Measurements from ENCODE around the gene CMTR1.

Gene CMTR1

DNA sequence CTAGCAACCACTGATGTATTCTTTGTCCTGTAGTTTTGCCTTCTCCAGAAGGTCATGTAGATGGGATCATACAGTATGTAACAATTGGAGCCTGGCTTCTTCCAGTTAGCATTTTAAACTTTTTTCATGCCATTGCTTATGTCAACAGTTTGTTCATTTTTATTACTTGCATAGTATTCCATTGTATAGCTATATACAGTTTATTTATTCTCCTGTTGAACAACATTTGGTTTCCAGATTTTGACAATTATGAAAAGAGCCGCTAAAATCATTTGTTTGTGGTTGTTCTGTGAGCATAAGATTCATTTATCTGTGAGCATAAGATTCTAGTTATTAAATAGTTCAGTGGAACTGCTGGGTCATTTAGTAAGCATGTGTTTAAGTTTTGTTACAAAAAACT is 23.5 kb upstream of the CMTR1 start:
- Histone ChIP-seq H3K27ac (ENCODE audit: low read depth, low read length) (no peak overlapping the region), H3K36me3 (ENCODE audit: control insufficient read depth, insufficient read depth, low read length) (no peaks in the 10 kb centered on the region), H3K4me3 (ENCODE audit: low read length) (no peak overlapping the region), H3K4me1 (ENCODE audit: control insufficient read depth, insufficient read depth, low read length) (no peaks in the 10 kb centered on the region), H3K9ac (ENCODE audit: low read length) (no peak overlapping the region), H3K27me3 (ENCODE audit: control insufficient read depth, insufficient read depth, low read length) (no peaks in the 10 kb centered on the region)

DNA sequence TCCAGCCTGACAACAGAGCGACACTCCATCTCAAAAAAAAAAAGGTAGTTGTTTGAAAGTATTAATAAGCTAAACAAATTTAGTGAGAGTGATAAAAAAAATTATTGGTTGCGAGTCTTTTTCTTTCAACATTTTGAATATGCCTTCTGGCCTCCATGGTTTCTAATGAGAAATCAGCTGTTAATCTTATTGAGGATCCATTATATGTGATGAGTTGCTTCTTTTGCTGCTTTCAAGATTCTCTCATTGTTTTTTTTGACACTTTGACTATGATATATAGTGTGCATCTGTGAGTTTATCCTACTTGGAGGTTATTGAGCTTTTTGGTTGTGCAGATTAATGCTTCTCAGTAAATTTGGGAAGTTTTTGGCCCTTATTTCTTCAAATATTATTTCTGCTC is 15.6 kb upstream of the CMTR1 start:
- no peaks in the 10 kb centered on the region for H3K36me3 ChIP-seq (ENCODE audit: control insufficient read depth, insufficient read depth, low read length)
- no peak overlapping the region for H3K9ac ChIP-seq (ENCODE audit: low read length)
- H3K27me3 ChIP-seq (ENCODE audit: control insufficient read depth, insufficient read depth, low read length), result no peaks in the 10 kb centered on the region
- no peak overlapping the region for H3K4me3 ChIP-seq (ENCODE audit: low read length)
- H3K4me1 ChIP-seq (ENCODE audit: control insufficient read depth, insufficient read depth, low read length), result no peaks in the 10 kb centered on the region
- no peak overlapping the region for H3K27ac ChIP-seq (ENCODE audit: low read depth, low read length)

DNA sequence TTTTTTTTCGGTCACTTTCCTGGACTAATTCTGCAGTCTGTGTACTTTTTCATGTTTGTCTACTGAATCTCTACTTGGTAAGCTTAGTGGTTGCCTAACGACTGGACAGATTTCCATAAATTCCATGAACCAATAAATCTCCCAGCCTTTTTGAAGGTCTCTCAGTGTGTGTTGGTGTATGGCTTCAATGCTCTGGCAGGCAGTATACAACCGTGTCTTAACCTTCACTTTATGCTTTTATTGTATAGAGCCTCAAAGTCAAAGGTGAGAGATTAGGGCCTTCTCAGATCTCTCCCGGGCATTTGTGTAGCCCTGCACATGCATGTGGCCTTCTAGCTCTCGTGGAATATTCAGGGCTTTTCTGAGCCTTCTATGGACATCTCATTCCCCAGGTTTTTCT is 14.3 kb upstream of the CMTR1 start:
- H3K36me3 ChIP-seq (ENCODE audit: control insufficient read depth, insufficient read depth, low read length), result no peaks in the 10 kb centered on the region
- H3K4me3 ChIP-seq (ENCODE audit: low read length), result no peak overlapping the region
- H3K27ac ChIP-seq (ENCODE audit: low read depth, low read length), result no peak overlapping the region
- no peaks in the 10 kb centered on the region for H3K4me1 ChIP-seq (ENCODE audit: control insufficient read depth, insufficient read depth, low read length)
- H3K27me3 ChIP-seq (ENCODE audit: control insufficient read depth, insufficient read depth, low read length), result no peaks in the 10 kb centered on the region
- no peak overlapping the region for H3K9ac ChIP-seq (ENCODE audit: low read length)

DNA sequence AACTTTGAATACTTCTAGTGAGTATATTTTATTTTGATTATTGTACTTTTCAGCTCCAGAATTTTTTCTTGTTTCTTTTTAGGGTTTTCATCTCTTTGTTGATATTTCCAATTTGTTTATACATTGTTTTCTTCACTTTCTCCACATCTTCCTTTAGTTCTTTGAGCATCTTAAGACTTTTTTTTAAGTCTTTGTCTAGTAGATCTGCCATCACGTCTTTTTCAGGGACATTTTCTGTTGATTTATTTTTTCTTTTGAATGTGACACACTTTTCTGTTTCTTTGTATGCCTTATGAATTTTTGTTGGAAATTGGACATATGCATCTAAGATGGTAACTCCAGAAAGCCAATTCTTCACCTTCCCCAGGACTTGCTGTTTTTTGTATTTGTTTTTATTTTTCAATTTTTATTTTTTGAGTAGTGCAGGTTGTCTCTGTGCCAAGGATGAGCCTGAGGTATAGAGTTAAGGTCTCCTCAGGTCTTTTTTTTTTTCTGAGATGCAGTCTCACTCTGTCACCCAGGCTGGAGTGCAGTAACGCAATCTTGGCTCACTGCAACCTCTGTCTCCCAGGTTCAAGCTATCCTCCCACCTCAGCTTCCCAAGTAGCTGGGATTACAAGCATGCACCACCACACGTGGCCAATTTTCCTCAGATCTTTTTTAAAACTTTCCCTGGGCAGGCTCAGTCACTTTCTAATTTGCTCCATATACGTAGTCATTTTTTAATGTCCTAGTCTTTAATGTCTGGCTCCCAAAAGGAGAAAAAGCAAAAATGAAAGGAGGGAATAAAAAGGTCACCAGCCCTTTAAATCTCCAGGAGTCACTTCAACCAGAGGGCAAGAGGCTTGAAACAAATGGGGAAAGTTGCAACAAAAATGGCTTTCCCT is 6.7 kb upstream of the CMTR1 start:
- Histone ChIP-seq H3K4me3 (ENCODE audit: low read length) (no peak overlapping the region), H3K4me1 (ENCODE audit: control insufficient read depth, insufficient read depth, low read length) (no peaks in the 10 kb centered on the region), H3K27me3 (ENCODE audit: control insufficient read depth, insufficient read depth, low read length) (no peaks in the 10 kb centered on the region), H3K36me3 (ENCODE audit: control insufficient read depth, insufficient read depth, low read length) (no peaks in the 10 kb centered on the region), H3K27ac (ENCODE audit: low read depth, low read length) (no peak overlapping the region), H3K9ac (ENCODE audit: low read length) (no peak overlapping the region)

DNA sequence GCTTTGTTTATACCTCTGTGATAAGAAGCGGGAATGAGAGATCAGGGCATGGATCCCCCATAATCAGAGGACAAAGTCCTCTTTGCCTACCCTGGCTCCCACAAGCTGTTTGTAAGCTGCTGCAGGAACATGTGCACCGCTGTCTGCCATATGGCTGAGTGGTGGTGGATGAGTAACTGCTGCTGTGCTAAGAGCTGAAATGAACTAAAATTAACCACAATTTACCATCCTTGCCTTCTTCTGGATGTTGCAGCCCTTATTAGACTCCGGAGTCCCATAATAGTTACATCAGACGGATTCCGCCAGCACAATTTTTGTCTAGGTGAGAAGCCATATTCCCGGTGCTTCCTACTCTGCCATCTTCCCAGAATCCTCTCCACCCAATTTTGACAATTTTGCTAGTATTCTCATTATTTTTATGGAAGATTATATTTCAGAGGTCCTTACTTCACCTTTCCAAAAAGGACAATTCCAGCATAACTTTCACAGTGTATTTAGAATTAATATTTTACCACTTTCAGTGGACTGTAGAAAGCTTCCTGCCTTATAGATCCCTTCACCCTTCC is 6.0 kb upstream of the CMTR1 start:
- Histone ChIP-seq H3K36me3 (ENCODE audit: control insufficient read depth, insufficient read depth, low read length) (no peaks in the 10 kb centered on the region), H3K4me1 (ENCODE audit: control insufficient read depth, insufficient read depth, low read length) (no peaks in the 10 kb centered on the region), H3K4me3 (ENCODE audit: low read length) (no peak overlapping the region)

DNA sequence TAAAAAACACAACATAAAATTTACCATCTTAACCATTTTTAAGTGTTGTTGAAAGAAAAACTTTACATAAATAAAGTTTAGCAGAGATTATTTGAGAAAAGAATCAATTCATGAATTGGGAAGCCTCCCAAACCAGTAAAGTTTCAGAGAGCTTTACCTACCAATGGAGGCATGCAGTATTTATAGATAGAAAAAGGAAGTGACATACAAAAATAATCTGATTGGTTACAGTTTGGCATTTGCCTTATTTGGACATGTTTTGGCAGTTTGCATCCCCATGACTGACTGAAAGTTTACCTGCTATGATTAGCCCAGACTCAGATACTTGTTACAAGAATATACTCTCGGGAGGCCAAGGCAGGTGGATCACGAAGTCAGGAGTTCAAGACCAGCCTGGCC is 3.7 kb upstream of the CMTR1 start:
- no peaks in the 10 kb centered on the region for H3K27me3 ChIP-seq (ENCODE audit: control insufficient read depth, insufficient read depth, low read length)
- no peaks in the 10 kb centered on the region for H3K36me3 ChIP-seq (ENCODE audit: control insufficient read depth, insufficient read depth, low read length)
- H3K9ac ChIP-seq (ENCODE audit: low read length), result no peak overlapping the region
- peaks cover 7% of the 10 kb centered on the region for H3K4me1 ChIP-seq (ENCODE audit: control insufficient read depth, insufficient read depth, low read length)
- no peak overlapping the region for H3K27ac ChIP-seq (ENCODE audit: low read depth, low read length)
- H3K4me3 ChIP-seq (ENCODE audit: low read length), result no peak overlapping the region

More for the DNA sequence above, 6.0 kb upstream of the CMTR1 start:
- Histone ChIP-seq H3K9ac (ENCODE audit: low read length) (no peak overlapping the region), H3K27ac (ENCODE audit: low read depth, low read length) (no peak overlapping the region), H3K27me3 (ENCODE audit: control insufficient read depth, insufficient read depth, low read length) (no peaks in the 10 kb centered on the region)

DNA sequence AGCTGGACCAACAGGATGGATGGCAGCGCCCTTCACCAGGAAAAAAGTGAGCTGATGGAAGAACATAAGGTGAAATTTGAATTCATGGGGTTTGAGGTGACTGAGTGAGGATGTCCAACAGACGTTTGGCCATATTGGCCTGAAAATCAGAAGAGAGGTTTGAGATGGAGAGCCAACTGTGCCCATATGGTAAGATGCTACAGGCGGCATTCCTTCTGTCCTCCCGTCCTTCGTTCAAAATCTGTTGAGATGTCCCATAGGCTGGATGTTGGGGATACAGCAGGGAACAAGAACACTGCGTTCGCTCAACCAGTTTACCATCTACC is 468 bp upstream of the CMTR1 start:
- no peaks in the 10 kb centered on the region for H3K27me3 ChIP-seq (ENCODE audit: control insufficient read depth, insufficient read depth, low read length)
- H3K36me3 ChIP-seq (ENCODE audit: control insufficient read depth, insufficient read depth, low read length), result peaks cover 14% of the 10 kb centered on the region
- H3K9ac ChIP-seq (ENCODE audit: low read length), result peak overlapping the region; percentile 85
- H3K27ac ChIP-seq (ENCODE audit: low read depth, low read length), result peak overlapping the region; percentile 87
- H3K4me3 ChIP-seq (ENCODE audit: low read length), result peak overlapping the region; percentile 84
- H3K4me1 ChIP-seq (ENCODE audit: control insufficient read depth, insufficient read depth, low read length), result peaks cover 8% of the 10 kb centered on the region

DNA sequence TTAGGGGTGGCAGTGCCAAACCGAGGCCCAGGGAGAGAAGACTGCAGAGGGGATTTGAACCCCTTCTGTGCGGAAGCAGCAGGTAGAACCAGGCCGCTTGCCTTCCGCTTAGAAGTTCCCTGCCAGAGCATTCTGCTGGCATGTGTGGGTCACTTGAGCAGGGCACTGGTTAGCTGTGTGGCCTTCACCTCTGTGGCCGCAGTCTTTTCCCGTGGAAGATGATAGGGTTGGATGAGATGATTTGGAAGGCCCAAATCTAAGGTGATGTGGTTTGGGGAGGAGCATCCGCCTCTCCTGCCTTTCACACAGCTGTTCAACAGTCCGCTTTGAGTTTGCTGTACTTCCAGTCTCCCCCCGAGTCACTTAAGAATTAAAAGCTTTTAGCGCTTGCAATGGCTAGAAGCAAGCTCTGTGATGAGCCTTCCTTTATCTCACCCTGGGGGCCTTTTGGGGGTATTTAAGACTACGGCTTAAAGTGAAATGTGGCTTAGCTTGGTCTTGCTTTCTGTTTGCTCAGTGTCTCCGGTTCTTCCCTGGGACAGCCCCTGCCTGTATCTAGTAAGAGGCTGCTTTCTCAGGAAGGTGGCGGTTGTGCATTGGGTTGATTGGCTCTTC is 743 bp downstream of the CMTR1 start:
- Histone ChIP-seq H3K36me3 (ENCODE audit: control insufficient read depth, insufficient read depth, low read length) (peaks cover 16% of the 10 kb centered on the region), H3K9ac (ENCODE audit: low read length) (peak overlapping the region; percentile 85), H3K4me1 (ENCODE audit: control insufficient read depth, insufficient read depth, low read length) (peaks cover 8% of the 10 kb centered on the region), H3K4me3 (ENCODE audit: low read length) (peak overlapping the region; percentile 84), H3K27me3 (ENCODE audit: control insufficient read depth, insufficient read depth, low read length) (no peaks in the 10 kb centered on the region), H3K27ac (ENCODE audit: low read depth, low read length) (peak overlapping the region; percentile 87)

DNA sequence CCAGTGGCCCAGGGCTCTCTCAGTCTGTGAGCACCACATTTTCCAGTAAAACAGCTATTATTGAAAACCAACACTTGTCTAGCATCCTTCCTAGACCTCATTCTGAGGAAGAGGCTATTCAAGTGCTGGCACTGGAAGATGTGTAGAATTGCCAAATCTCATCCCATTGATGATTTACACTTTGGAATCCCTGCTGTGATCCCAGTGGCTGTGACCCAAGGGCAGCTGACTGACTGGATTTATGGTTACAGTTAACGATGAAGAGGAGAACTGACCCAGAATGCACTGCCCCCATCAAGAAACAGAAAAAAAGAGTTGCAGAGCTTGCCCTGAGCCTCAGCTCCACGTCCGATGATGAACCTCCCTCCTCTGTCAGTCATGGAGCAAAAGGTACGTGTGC is 2.4 kb downstream of the CMTR1 start:
- Histone ChIP-seq H3K9ac (ENCODE audit: low read length) (no peak overlapping the region), H3K27ac (ENCODE audit: low read depth, low read length) (no peak overlapping the region), H3K27me3 (ENCODE audit: control insufficient read depth, insufficient read depth, low read length) (no peaks in the 10 kb centered on the region), H3K4me1 (ENCODE audit: control insufficient read depth, insufficient read depth, low read length) (peaks cover 8% of the 10 kb centered on the region), H3K4me3 (ENCODE audit: low read length) (no peak overlapping the region), H3K36me3 (ENCODE audit: control insufficient read depth, insufficient read depth, low read length) (peaks cover 16% of the 10 kb centered on the region)

DNA sequence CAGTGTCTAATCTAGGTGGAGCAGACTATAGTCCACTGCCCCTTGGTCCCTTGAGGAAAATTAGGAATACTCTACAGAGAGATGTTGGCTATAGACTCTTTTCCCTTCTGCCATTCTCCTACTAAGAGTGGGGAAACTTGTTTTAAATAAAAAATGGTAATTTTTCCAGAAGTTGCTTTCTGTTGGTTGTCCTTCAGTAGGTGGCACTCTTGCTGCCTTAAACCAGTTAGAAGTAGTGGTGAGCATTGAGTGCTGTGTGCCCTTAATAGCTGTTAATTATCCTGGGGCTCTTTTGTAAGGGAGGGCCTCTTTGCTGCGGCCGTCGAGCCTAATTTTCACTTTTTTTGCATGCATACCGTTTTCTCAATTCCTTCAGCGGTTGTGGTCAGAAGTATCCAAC is 2.8 kb downstream of the CMTR1 start:
- no peak overlapping the region for H3K9ac ChIP-seq (ENCODE audit: low read length)
- no peaks in the 10 kb centered on the region for H3K27me3 ChIP-seq (ENCODE audit: control insufficient read depth, insufficient read depth, low read length)
- no peak overlapping the region for H3K27ac ChIP-seq (ENCODE audit: low read depth, low read length)
- H3K4me1 ChIP-seq (ENCODE audit: control insufficient read depth, insufficient read depth, low read length), result peaks cover 8% of the 10 kb centered on the region
- H3K4me3 ChIP-seq (ENCODE audit: low read length), result no peak overlapping the region
- H3K36me3 ChIP-seq (ENCODE audit: control insufficient read depth, insufficient read depth, low read length), result peaks cover 16% of the 10 kb centered on the region

DNA sequence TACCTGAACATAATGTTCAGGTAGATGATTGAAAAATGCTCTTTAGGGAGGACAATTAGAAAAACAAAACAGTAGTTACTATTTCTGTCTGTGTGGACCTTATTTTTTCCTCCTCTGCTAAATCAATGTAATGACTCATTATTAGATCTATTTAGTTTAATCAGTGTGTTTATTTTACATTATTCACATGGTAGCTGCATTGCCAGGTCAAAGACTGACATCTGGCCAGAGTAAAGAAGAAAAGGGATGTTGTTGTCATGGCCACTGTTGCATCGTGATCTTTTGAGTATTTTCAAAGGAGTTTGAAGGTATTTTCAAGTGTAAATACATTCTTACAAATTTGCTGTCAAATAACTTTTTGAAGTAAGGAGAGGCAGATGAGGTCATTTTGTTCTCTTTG is 5.9 kb downstream of the CMTR1 start:
- peaks cover 16% of the 10 kb centered on the region for H3K36me3 ChIP-seq (ENCODE audit: control insufficient read depth, insufficient read depth, low read length)

DNA sequence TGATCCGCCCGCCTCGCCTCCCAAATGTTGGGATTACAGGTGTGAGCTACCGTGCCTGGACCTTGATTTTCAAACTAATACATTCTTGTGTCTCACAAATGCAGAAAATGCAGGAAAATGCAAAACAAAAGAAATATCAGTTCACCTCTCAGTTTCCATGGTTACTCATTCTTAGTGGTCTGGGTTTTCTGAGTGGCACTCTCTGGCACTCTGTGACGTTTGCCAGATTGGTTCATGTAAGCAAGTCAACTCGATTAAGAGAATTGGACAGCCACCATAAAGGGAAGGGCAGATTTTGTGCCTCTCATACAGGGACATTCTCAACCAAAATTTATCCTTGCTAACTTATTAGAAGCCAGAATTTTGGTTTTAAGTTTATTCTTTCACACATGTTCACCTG is 8.6 kb downstream of the CMTR1 start:
- Histone ChIP-seq H3K4me3 (ENCODE audit: low read length) (no peak overlapping the region), H3K9ac (ENCODE audit: low read length) (no peak overlapping the region), H3K27me3 (ENCODE audit: control insufficient read depth, insufficient read depth, low read length) (no peaks in the 10 kb centered on the region), H3K4me1 (ENCODE audit: control insufficient read depth, insufficient read depth, low read length) (no peaks in the 10 kb centered on the region), H3K27ac (ENCODE audit: low read depth, low read length) (no peak overlapping the region), H3K36me3 (ENCODE audit: control insufficient read depth, insufficient read depth, low read length) (peaks cover 11% of the 10 kb centered on the region)

More for the DNA sequence above, 5.9 kb downstream of the CMTR1 start:
- Histone ChIP-seq H3K4me1 (ENCODE audit: control insufficient read depth, insufficient read depth, low read length) (peaks cover 5% of the 10 kb centered on the region), H3K9ac (ENCODE audit: low read length) (no peak overlapping the region), H3K4me3 (ENCODE audit: low read length) (no peak overlapping the region), H3K27me3 (ENCODE audit: control insufficient read depth, insufficient read depth, low read length) (no peaks in the 10 kb centered on the region), H3K27ac (ENCODE audit: low read depth, low read length) (no peak overlapping the region)

Measured in rectal smooth muscle tissue (tissue), 1 donor.